ENCODE results near the gene ZNF688.
"Not testable (repeated sequence)": the region's sequence is repeated elsewhere in the genome, so short reads cannot be mapped to it uniquely, and the experiment has no call there.

The ZNF688 gene

DNA sequence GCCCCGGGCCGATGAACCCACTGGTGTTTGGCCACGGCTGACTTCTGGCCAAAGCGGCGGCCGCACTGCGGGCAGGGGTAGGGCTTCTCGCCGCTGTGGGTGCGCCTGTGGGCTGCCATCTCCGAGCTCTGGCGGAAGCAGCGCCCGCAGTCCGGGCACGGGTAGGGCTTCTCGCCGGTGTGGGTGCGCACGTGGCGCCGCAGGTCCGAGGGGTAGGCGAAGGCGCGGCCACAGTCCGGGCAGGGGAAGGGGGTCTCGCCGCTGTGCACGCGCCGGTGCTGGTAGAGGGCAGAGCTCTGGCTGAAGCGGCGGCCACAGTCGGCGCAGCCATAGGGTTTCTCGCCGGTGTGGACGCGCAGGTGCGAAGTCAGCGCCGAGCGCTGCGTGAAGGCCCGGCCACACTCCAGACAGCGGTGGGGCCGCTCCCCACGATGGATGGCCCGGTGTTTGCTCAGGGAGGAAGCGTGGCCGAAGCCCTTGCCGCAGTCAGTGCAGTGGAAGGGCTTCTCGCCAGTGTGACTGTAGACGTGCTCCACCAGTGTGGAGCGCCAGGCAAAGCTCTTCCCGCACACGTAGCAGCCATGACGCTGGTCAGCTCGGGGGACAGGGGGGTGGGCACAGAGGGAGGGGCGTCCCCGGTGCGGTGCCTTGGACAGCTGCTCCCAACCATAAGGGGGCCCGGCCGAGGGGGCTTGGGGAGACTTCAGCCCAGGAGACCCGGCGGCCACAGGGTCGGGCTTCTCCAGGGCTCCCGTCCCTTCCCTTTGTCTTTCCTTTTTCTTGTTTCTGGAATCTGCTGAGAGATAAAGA, 16.0 kb downstream of the ZNF688 start:
- no peak for DNase-seq

DNA sequence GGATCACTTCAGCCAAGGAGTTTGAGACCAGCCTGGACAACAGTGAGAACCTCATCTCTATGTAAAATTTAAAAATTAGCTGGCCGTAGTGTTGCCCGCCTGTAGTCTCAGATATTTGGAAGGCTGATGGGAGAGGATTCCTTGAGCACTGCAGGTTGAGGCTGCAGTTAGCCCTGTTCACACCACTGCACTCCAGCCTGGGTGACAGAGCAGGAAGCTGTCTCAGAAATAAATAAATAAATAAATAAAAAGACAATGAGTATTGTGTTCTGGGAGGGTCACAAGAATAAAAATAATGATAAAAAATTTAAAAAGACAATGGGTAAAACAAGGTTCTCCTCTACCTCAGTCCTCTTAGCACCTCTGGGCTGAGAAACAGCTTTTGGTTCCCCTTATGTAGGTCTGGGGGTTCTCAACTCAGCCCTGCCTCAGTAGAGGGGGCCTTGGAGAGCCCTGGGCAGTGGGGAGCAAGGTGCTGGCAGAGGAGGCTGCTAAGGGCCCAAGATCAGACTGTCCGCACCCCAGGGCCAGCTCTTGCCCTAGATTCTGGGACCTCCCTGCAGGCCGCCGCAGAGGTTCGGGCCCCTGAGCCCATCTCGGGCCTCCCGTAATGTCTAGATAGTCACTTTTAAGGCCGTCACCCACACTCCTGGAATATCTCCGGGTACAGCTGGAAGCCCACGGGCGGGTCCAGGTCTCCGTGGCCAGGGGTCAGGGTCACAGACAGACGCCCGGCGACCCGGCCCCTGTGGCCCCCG, 16.8 kb downstream of the ZNF688 start:
- no peak for DNase-seq

DNA sequence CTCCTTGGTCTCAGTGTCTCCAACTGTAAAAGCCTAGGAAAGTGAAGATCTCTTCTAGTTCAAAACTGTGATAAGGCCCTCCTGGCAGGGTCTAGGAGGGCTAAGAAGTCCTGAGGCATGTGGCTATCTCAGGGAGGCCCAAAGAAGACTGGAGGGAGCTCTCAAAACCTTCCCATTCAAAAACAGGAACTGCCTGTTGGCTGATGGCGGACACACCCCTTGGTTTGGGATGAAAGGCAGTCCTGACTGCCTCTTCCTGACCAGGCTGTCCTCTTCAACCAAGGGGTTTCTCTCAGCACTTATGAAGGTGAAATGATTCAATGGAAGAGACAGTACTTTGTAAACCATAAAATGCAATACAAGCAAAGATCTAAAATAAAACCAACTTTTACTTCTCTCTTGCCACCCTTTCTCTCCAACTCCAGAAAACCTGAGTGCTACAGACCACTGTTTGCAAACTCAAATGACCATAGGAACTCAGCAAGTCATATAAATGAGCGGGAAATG, 18.1 kb downstream of the ZNF688 start:
- DNase-seq: no peak

DNA sequence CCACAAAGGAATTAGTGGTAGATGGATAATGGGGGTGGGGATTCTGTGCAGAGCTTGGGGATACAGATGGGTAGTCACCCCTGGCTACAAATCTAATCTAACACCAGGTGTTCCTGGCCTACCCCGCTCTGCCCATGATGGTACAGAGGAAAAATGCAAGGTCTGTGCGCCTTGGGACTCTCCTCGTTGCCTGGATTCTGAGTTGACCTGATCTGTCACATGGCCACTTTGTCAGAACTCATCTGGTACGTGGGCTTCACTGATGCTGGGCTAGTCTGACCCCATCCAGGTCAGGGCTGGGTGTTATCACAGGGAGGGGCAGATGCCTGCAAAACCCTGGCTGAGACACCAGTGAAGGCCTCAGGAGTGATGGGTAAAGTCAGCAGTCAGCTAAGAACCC, 18.6 kb downstream of the ZNF688 start:
- DNase-seq: no peak

DNA sequence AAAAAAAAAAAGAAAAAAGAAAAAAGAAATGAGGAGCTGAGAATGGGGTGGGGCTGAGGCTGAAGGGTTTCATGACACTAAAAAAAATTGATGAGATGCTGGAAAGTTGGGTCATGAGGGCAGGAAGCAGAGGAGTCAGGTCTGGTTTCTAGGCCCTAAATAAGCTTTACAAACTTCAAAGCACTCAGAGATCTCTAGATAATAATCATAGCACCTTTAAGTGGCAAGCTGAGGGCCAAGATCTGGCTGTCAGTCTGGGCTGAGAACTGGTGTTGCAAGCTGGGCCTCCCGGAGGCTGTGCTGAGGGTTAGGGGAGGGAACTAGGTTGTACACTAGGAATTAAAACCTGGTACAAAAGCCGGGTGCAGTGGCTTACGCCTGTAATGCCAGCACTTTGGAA, 19.7 kb downstream of the ZNF688 start:
- DNase-seq: no peak

DNA sequence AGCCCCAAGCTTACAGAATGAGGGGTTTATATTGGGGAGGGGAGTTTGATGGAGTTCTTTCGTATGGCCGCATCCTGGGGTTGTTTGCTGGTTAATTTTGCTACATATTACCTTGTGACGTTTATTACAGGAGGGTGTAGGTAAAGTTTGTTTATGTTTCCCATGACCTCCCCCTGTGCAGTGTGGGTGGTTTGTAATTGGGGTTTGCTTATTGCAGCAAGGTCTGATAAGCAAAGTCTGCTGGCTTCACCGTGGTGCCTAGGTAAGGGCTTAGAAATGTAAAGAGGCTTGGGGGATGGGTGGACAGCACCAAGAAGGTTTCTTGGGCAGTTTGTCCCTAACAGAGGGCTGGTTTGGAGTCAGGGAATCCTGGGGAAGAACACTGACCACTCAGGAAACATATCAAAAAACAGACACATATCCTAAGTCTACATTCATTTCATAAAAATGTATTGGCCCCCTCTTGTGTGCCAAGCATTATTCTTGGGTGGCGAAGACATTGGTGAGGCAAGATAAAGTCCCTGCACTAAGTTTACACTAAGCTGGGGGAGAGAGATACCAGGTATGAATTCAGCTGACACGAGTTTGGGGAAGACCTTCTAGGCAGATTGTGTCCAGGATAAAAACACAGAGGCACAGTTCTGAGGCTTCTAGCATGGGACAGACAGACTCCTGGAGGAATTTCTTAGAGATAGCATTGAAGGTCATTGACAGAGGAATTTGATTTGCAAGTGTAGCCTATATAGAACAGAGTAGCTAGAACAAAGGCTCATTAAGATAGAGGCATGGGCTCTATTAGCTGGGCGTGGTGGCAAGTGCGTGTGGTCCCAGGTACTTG, 22.9 kb downstream of the ZNF688 start:
- DNase-seq: no peak

DNA sequence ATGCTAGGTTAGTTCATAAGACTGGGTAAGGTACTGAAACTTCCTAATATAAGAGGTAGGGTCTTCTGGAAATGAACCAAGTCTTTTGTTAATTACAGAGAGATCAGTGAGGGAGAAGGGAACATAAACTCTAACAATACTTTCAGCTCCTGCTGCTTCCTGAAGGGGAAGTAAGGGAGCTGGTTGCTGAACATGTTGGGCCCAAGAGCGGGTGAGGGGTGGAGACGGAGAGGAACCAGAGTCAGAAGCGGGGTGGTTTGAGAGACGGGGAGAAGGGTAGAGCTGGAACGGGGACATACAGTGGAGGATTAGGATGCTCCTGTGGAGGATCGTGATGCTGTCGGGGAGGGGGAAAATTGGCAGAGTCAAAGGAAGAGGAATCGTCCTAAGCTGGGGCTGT, 25.4 kb downstream of the ZNF688 start:
- no peak for DNase-seq

DNA sequence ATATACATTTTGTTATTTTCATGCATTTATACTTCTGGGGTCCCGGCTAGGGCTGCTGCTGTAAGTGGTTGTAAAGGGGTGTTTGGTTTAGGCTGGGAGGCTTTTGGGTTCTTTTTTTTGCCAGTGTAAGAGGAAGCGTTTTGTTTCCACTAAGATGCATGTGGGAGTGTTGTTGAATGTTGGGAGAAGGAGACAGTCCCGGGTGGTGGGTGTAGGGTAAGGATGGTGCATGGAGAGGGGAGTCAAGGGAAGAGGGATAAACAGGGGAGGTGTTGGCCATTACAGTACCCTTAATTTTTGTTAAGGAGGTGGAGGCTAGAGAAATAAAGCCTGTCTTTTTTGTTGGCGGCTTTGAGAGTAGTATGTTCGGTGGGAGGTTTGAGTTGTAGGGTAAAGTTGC, 28.4 kb downstream of the ZNF688 start:
- no peak for DNase-seq

DNA sequence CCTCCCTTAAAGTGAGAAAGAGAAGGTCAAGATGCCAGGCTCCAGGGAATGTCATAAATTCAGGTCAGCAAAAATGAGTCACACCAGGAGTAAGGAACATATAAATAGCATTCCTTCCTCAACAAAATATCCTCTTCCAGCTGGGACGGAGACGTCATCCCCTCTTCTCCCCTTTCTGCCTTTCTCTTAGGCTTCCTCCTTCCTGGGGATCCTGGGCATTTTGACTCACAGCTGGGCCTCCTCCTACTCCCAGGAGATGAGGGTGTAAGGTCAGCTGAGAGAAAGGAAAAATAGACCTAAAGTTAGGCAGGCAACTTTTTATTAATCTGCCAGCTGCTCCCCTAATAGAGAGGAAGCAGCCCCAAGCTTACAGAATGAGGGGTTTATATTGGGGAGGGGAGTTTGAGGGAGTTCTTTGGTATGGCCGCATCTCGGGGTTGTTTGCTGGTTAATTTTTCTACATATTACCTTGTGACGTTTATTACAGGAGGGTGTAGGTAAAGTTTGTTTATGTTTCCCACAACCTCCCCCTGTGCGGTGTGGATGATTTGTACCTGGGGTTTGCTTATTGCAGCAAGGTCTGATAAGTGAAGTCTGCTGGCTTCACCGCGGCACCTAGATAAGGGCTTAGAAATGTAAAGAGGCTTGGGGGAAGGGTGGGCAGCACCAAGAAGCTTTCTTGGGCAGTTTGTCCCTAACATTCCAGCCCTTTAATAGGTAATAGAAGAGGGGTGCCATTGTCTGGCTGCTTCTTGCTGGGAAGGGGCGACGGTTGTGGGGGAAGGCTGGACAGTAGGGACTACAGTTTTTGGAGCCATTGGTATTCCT, 29.8 kb downstream of the ZNF688 start:
- DNase-seq: no peak

DNA sequence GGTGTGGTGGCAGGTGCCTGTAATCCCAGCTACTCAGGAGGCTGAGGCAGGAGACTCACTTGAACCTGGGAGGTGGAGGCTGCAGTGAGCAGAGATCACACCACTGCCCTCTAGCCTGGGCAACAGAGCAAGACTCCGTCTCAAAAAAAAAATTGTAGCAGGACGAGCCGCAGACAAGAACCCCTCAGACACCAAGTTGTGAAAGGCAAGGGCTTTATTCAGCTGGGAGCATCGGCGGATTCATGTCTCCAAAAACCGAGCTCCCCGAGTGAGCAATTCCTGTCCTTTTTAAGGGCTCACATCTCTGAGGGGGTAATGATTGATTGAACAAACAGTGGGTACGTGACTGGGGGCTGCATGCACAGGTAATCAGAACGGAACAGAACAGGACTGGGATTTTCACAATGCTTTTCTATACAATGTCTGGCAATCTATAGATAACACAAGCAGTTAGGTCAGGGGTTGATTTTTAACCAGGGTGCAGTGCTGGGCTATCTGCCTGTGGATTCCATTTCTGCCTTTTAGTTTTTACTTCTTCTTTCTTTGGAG, 30.5 kb downstream of the ZNF688 start:
- not testable (repeated sequence) for DNase-seq

DNA sequence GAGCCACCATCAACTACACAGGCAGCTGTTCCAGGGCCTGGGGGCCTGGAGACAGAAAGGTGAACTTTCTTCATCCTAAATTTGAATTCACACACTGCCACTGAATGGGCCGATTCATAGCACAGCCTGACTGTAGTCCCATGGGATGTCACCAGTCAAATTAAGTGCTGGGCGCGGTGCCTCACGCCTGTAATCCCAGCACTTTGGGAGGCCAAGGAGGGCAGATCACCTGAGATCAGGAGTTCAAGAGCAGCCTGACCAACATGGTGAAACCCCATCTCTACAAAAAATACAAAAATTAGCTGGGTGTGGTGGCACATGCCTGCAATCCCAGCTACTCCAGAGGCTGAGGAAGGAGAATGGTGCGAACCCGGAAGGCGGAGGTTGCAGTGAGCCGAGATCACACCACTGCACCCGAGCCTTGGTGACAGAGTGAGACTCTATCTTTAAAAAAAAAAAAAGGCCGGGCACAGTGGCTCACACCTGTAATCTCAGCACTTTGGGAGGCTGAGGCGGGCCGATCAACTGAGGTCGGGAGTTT, 31.5 kb downstream of the ZNF688 start:
- DNase-seq: not testable (repeated sequence)

DNA sequence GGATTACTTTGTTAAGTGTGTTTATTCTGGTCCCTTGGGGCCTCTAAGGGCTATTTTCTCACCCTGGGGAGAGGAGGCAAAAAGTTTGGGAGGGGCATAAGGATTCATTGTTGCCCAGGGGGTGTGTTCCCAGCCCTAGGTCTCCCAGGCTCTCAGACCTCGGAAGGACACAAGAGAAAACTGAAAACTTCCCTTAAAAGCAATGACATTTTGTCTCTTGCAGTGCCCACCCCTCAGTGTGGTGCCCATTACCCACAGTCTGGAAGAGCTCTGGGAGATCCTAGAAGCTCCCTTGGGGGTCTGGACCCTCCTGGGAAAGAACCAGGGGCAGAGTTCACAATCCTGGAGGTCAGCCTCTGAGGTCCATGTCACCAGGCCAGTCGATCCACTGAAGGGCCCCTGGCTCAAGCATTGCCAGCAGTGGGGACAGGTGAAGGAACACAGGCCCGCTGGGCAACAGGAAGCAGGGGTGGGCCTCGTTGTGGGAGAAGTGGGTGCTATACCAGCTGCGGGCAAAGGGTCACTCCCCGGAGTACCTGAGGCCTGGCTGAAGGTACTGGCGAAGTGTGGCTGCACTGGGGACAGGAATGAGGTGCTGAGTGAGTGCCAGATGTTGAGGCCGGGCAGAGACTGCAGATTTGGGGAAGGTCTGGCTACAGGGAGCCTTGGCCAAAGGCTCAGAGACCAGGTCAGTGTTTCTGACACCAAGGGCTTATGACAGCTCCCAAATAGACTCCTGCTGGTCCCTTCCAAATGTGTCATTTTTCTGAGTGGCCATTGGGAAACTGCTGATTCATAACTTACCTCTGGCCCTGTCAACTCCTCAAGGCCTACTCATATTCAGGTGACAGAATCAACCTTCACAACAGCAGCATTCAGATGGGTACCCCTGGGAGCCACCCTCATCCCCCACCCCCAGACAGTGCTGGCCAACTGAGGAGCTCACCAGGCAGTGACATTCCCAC, 32.2 kb downstream of the ZNF688 start:
- no peak for DNase-seq

DNA sequence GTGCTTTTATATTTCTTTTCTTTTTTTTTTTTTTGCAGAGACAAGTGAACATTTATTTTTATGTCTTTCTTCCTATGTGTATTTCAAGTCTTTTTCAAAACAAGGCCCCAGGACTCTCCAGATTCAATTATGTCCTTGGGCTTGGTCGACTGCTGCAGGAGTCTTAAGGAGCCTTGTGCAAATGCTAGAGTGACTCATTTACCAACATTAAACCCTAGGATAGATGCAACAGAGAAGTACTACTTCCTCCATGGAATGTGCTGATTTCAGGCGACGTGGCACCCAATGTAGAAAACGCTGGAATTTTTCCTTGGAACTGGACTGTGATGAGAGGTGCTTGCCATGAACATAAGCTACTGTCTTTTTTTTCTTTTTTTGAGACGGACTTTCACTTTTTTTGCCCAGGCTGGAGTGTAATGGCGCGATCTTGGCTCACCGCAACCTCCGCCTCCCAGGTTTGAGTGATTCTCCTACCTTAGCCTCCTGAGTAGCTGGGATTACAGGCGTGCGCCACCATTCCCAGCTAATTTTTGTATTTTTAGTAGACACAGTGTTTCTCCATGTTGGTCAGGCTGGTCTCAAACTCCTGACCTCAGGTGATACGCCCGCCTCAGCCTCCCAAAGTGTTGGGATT, 35.0 kb downstream of the ZNF688 start:
- DNase-seq: not testable (repeated sequence)

DNA sequence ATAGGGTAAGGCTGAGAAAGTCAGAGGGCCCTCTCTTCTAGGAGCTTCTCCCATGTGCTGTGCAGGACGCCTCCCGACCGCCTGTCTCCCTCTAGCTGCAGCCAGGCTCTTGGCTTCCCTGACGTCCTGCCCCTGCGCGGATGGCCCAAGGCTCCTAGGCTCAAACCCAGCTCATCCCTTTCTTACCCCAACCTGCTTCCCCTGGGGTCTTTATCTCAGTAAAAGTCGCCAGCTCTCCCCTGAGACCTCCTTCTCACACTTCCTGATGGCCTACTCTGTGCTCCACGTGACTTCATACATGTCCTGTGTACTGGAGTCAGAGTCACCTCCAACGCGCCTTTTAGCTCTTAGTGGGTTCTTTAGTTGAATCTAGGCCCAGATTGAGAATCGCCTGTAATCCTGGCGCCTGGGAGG, 35.7 kb downstream of the ZNF688 start:
- DNase-seq: peak; percentile 45

DNA sequence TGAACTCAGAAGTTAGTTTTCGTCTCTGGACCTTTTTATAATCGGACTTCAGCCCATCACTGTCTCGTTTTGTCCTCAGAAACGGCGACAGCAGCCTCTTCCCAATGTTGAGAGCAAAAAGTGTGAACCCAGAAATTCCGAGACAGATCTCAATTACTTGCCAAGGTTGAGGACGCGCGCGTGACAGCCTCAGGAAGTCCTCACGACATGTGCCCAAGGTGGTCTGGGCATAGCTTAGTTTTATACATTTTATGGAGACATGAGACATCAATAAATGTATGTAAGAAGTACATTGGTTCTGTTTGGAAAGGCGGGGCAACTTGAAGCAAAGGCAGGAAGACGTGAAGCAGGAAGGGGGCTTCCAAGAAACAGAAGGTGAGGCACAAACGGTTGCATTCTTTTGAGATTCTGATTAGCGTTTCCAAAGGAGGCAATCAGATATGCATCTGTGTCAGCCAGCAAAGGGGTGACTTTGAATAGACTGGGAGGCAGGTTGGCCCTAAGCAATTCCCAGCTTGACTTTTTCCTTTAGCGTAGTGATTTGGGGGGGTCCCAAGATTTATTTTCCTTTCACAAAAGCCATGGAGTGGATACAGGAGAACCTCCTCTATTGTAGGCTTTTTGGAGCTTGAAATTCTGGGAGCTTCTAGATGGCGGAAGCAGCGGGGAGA, 36.3 kb downstream of the ZNF688 start:
- no peak for DNase-seq

DNA sequence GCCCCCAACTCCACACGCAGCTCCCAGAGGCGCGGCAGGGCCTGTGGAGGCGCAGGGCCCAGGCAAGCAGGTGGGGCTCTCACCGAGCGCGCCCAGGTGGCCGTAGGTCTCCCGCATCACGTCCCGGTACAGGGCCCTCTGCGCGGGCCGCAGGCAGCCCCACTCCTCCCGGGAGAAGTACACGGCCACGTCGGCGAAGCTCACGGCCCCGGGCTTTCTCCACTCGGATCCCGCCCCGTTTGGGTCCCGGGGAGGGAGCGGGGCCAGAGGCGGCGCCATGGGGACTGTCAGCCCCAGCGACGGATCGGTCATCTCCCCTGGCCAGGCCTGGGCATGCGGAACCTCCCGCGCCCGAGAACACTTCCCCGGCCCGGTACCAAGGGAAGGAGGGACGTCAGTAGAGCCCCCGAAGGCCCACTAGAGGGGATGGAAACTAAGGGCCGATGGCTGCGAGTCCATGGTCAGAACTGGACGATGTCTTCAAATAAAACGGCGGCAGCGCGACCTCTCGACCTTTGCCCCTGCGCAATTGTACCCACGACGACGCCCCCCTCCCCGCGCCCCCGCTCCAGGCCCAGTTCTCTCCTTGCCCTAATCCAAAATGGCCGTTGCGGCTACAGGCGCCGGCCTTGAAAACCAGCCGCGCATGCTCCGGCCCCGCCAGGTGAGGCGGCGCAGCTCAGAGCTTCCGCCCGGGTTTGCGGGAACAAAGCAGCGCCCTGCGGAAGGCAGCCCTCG, 37.0 kb downstream of the ZNF688 start, which contains the start of gene ZNF747:
ZNF747 (minus strand) TSS at position 491 of the 738 bp plus-strand sequence; CDS start at position 312, 179 bp downstream.
- DNase-seq: peak; percentile 86

DNA sequence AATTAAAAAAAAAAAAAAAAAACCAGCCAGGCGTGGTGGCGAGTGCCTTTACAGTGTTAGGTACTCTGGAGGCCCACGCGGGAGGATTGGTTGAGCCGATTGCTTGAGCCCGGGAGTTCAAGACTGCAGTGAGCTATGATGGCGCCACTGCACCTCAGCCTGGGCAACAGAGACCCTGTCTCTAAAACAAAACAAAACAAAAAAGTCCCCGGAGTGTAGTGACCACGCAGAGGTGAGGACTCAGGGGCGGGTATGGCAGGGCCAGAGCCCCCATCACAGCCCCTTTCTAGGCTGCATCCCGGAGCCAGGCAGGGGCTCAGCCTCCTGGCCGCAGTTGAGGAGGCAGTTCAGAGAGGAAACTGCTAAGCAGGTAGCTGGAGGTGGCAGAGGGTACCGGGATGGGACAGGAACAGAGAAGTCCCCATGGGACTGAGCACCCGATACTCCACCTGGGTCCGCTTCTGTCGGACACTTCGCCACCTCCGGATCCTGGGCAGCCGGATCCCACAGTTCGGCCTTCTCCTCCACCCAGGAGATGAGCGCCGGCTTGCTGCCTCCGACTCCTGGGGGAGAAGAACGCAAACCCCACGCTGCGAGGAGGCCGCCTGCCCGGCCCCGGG, 37.7 kb downstream of the ZNF688 start:
- no peak for DNase-seq

DNA sequence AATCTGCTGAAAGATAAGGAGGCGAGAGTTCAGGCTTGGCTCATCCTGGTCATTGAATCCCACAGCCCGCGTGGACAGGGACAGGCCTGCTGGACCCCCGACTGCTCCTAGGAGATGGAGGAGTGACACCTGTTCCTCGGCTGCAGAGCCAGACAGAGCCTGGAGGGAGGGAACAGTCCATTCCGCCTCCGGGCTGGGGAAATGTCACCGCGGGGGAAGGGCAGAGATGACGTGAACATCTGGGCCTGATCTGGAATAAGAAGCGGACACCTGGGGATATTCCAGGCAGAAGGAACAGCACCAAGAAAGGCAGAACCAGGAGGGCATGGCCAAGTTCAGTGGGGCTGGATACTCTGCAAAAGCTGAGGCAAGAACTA, 38.4 kb downstream of the ZNF688 start:
- DNase-seq: no peak

Data from NCI-H1105 treated with DMSO at 0.1 percent for 48 hours (cell line).